ENCODE data around the gene LAMA4. TPM values are rescaled to one million over a fixed set of nuclear protein-coding genes. Genes with fewer than 3 reads are reported as not detected.

Gene LAMA4
- total RNA-seq, 1 donor from 2014 or later, result 67.8 TPM

- no peak for DNase-seq (ENCODE audit: low spot score)
Observed at GRCh38 chr6:112193117-112193516, 61.2 kb downstream of the LAMA4 start.

- DNase-seq (ENCODE audit: low spot score), result no peak
Observed at GRCh38 chr6:112191509-112192020, 62.8 kb downstream of the LAMA4 start.

GRCh38 chr6:112190164-112190563 lies 64.2 kb downstream of the LAMA4 start:
- no peak for DNase-seq (ENCODE audit: low spot score)

- DNase-seq (ENCODE audit: low spot score), result no peak
Observed at GRCh38 chr6:112189494-112189893, 64.9 kb downstream of the LAMA4 start.

- DNase-seq (ENCODE audit: low spot score), result no peak
Observed at GRCh38 chr6:112188906-112189305, 65.5 kb downstream of the LAMA4 start.

GRCh38 chr6:112187736-112188135 lies 66.6 kb downstream of the LAMA4 start:
- DNase-seq (ENCODE audit: low spot score), result no peak

GRCh38 chr6:112184951-112185350 lies 69.4 kb downstream of the LAMA4 start:
- DNase-seq (ENCODE audit: low spot score), result no peak

- no peak for DNase-seq (ENCODE audit: low spot score)
Observed at GRCh38 chr6:112183271-112183671, 71.1 kb downstream of the LAMA4 start.

- DNase-seq (ENCODE audit: low spot score), result no peak
Observed at GRCh38 chr6:112181130-112181529, 73.2 kb downstream of the LAMA4 start.

- DNase-seq (ENCODE audit: low spot score), result peak; percentile 51
Observed at GRCh38 chr6:112180095-112180820, 74.1 kb downstream of the LAMA4 start.

- DNase-seq (ENCODE audit: low spot score), result no peak
Observed at GRCh38 chr6:112179631-112180030, 74.7 kb downstream of the LAMA4 start.

- DNase-seq (ENCODE audit: low spot score), result peak; percentile 11
Observed at GRCh38 chr6:112178846-112179245, 75.5 kb downstream of the LAMA4 start.

GRCh38 chr6:112177092-112177491 lies 77.3 kb downstream of the LAMA4 start:
- DNase-seq (ENCODE audit: low spot score), result no peak

GRCh38 chr6:112176175-112176574 lies 78.2 kb downstream of the LAMA4 start:
- no peak for DNase-seq (ENCODE audit: low spot score)

GRCh38 chr6:112173221-112173804 lies 81.1 kb downstream of the LAMA4 start:
- no peak for DNase-seq (ENCODE audit: low spot score)

- no peak for DNase-seq (ENCODE audit: low spot score)
Observed at GRCh38 chr6:112172540-112172939, 81.8 kb downstream of the LAMA4 start.

GRCh38 chr6:112169541-112169940 lies 84.8 kb downstream of the LAMA4 start:
- no peak for DNase-seq (ENCODE audit: low spot score)

GRCh38 chr6:112163295-112164257 lies 90.8 kb downstream of the LAMA4 start:
- DNase-seq (ENCODE audit: low spot score), result peak; percentile 62

- DNase-seq (ENCODE audit: low spot score), result no peak
Observed at GRCh38 chr6:112160745-112161144, 93.6 kb downstream of the LAMA4 start.

- DNase-seq (ENCODE audit: low spot score), result no peak
Observed at GRCh38 chr6:112156668-112157067, 97.7 kb downstream of the LAMA4 start.

GRCh38 chr6:112155886-112156285 lies 98.5 kb downstream of the LAMA4 start:
- DNase-seq (ENCODE audit: low spot score), result no peak

GRCh38 chr6:112154711-112155110 lies 99.7 kb downstream of the LAMA4 start:
- no peak for DNase-seq (ENCODE audit: low spot score)
